Measurements from ENCODE around the gene GABPB1.

The GABPB1 gene

DNA sequence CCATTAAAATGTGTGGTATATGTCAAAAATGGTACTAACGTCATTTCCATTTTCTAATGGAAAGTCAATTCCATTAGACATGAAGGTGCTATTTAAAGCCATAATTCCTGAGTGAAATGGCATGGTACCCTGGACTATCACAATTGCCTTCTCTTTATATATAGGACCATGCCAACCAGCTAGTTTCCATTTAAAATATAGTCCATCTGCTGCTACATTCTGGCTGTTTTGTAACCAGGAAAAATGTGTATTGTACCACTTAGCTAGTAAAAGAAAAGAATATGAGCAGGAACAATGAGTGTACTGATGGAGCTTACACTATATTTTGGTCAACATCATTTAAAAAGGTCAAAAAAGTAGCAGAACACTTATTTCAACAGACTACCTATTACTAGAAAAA lies 59.0 kb downstream of the GABPB1 start:
- DNase-seq (ENCODE audit: low read depth), result no peak
- no peak overlapping the region for H3K4me3 ChIP-seq (ENCODE audit: low read depth, low read length)

DNA sequence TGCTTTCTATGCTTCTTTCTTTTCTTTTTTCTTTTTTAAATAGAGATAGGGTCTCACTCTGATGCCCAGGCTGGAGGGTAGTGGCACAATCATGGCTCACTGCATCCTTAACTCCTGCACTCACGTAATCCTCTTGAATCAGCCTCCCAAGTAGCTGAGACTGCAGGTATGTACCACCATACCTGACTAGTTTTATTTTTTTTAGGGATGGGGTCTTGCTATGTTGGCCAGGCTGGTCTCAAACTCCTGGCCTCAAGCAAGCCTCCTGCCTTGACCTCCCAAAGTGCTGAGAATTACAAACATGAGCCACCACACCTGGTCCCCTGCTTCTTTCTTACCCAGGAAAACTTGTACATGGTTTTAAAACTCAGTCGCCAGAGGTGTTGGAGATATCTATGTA lies 65.2 kb downstream of the GABPB1 start:
- no peak for DNase-seq (ENCODE audit: low read depth)

DNA sequence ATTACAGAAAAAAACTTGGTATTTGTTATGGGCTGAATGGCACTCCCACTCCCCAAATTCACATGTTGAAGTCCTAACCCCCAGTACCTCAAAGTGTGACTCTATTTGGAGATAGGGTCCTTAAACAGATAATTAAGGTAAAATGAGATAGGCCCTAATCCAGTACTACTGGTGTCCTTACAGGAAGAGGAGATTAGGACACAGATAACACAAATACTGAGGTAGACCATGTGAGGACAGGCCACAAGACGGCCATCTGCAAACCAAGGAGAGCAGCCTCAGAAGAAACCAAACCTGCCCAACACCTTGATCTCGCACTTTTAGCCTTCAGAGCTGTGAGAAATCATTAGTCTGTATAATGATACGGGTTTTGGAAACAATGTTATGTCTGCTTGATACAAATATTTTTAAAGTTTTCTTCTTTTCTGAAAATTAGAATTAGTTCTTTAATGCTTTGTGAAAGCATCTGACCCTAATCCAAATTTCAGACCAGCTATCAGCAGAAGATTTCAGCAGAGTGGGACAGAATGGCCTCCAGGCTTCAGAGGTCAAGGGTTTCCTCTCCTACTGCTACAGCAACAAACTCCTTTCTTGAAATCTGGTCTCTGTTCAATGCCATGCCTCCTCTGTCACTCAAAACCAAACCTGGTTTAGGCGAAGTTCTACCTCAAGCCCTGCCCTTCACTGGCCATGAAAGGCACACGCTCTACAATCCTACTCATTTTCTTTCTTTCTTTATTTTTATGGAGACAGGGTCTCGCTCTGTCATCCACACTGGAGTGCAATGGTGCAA lies 67.5 kb downstream of the GABPB1 start:
- no peak for DNase-seq (ENCODE audit: low read depth)
- H3K4me3 ChIP-seq (ENCODE audit: low read depth, low read length), result no peak overlapping the region

More for the DNA sequence above, 65.2 kb downstream of the GABPB1 start:
- no peak overlapping the region for H3K4me3 ChIP-seq (ENCODE audit: low read depth, low read length)

DNA sequence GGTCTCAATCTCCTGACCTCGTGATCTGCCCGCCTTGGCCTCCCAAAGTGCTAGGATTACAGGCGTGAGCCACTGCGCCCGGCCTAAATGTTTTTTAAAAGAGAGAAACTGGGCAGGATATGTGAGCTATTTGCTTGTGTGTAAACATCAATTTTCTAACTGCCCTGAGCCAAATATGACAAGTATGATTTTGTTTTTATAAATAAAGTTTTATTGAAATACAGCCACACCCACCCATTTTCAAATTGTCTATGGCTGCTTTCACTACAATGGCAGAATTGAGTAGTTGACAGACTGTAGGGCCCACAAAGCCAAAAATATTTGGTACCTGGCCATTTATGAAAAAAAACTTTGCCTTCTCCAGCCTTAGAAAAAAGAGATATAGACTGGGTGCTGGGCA lies 73.6 kb downstream of the GABPB1 start:
- H3K4me3 ChIP-seq (ENCODE audit: low read depth, low read length), result no peak overlapping the region
- no peak for DNase-seq (ENCODE audit: low read depth)

DNA sequence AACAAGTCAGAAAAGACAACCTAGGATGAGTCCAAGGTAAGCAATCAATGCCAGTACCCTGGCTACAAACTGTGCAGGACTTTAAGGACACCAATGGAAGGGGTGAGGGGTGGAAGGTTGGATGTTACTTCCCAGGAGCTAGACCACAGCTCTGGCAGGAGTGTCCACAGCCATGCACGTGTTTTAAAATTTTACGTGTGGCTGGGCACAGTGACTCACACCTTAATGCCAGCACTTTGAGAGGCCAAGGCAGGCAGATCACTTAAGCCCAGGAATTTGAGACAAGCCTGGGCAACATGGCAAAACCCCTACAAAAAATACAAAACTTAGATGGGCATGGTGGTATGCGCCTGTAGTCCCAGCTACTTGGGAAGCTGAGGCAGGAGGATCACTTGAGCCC lies 74.7 kb downstream of the GABPB1 start:
- no peak for DNase-seq (ENCODE audit: low read depth)
- no peak overlapping the region for H3K4me3 ChIP-seq (ENCODE audit: low read depth, low read length)

DNA sequence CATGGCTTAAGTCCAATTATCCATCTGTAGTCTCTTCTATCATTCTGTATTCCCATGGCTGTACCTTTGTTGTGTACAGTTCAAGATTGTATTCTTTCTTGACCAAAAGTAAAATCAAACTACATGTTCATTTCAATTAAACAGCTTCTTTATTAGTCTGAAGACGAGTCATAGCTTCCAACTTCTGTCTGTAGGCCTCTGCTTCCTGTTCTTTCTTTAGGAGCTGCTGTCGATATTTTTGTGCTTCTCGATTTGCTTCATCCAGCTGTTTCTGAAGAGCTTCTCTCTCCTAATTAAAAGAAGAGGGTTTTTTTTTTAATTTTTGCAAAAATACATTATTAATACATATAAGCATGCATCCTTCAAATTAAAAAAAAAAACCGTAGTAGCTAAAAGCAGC lies 76.5 kb downstream of the GABPB1 start:
- H3K4me3 ChIP-seq (ENCODE audit: low read depth, low read length), result no peak overlapping the region
- no peak for DNase-seq (ENCODE audit: low read depth)

DNA sequence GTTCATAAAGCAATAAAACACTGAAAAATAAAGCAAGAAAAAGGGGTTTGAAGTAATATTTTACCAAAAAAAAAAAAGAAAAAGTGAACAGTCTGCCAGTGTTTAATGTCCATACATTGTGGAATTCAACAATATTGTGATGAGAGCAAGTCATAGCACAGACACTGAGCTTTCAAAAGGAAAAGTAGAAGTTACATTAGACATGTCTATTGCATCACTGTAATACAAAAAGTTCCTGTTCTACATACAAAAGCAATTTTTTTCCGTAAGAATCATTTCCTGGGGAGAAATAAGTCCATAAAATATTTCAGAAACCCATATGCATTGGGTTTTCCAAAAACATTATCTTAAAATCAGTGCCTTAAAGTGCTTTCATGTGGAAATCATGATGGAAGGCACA lies 77.6 kb downstream of the GABPB1 start:
- DNase-seq (ENCODE audit: low read depth), result no peak
- H3K4me3 ChIP-seq (ENCODE audit: low read depth, low read length), result no peak overlapping the region

DNA sequence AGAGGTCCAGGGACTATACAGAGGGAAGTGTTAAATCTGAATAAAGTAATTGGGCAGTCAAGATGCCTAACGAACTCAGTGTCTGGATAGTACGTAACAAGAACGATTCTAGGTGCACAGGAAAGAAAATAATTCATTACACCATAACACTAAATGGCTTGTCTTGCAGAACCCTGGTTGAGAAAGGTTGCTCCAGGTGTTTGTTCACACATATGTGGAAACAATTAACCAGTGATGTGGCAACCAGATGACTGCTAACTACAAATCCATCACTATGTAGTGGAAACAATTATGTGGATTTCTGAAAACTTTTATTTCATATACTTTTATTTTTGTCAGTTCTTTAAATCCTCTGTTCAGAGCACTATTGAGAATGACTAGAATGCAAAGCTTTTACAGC lies 79.1 kb downstream of the GABPB1 start:
- no peak for DNase-seq (ENCODE audit: low read depth)

DNA sequence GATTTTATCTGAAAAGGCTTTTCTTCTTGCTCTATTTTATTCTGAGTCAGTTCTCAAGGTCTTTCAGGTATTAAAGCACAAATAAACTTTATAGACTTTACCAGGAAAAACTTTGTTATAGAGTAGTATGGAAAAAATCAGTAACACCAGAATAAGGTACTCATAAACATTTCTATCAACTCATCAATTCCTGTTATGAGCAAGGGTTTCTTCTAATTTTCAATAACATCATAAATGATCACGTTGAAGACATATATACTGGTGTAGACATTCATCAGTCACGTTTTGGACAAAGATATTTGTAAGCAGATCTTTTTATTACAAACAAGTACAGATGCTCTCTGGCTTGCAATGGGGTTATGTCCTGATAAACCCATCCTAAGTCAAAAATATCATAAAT lies 79.9 kb downstream of the GABPB1 start:
- no peak for DNase-seq (ENCODE audit: low read depth)
- no peak overlapping the region for H3K4me3 ChIP-seq (ENCODE audit: low read depth, low read length)

More for the DNA sequence above, 79.1 kb downstream of the GABPB1 start:
- H3K4me3 ChIP-seq (ENCODE audit: low read depth, low read length), result no peak overlapping the region

DNA sequence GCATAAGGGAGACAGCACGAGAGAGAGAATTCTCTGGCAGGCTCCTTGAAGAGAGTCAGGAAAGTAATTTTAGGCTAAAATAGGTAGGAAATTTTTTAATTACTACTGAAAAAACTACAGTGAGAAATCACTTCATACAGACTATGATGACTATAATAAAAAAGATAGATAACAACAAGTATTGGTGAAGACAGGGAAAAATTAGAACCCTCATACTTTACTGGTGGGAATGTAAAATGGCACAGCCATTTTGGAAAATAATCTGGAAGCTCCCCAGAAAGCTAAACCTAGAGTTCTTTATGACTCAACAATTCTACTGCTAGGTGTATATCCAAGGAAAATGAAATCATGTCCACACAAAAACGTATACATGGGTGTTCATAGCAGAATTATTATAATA lies 87.4 kb downstream of the GABPB1 start:
- H3K4me3 ChIP-seq (ENCODE audit: low read depth, low read length), result no peak overlapping the region
- no peak for DNase-seq (ENCODE audit: low read depth)

DNA sequence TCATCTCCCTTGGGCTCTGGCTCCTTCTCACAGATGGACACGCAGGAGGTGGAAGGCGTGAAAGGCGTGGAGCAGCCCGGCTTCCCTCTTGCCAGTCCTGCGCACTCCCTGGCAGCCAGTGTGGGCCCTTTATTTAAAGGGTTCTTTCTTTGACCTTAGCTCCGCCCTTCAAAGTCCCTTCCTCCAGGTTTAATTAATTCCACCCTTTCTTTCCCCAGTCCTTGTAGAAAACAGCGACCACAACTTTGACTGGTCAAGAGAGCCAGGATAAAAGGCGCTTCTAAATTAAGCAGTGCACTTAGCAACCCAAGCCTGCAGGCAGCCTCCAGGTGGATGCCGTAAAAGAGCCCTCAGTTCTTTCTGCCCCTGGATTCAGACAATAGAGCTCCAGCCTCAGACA lies 89.4 kb downstream of the GABPB1 start, which contains the start of gene HDC:
TSS of gene HDC (minus strand) at position 107 of the 400 bp plus-strand sequence. CDS start at position 4, 103 bp downstream.
- H3K4me3 ChIP-seq (ENCODE audit: low read depth, low read length), result no peak within 1 kb of the TSS
- no peak for DNase-seq (ENCODE audit: low read depth)

DNA sequence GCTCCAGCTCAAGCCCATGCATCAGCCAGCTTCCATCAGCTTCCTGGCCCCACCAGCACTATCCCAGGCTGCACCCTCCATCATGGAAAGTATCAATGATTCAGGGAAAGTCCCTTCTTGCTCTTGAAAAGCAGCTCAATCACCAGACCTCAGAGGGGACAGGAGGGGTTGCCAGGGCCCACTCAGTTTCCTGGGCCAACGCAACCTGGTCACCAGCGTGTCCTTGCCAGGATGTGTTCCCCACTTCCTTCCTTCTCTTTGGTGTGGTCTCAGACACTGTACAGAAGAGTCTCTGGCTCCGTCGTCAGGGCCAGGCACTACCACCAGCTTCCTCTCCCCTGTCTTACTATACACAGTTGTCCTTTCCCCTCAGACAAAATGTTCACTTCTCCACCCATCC lies 92.5 kb downstream of the GABPB1 start:
- no peak overlapping the region for H3K4me3 ChIP-seq (ENCODE audit: low read depth, low read length)
- no peak for DNase-seq (ENCODE audit: low read depth)

DNA sequence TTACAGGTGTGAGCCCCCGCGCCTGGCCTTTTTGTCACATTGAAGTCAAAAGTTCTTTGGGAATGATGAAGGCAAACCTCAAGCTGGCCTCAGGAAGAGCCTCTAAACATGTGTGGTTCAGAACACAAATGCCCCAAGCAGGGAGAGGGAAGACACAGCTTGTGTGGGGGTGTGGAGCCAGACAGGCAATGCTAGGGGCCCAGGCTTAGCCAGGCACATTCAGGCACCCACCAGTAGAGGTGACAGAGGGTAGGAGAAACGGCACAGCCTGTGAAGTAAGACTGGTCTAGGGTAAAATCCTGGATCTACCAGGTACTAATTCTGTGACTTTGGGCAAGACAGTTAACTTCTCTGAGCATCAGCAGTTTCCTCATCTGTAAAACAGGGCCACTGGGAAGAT lies 93.0 kb downstream of the GABPB1 start:
- no peak for DNase-seq (ENCODE audit: low read depth)
- H3K4me3 ChIP-seq (ENCODE audit: low read depth, low read length), result no peak overlapping the region

DNA sequence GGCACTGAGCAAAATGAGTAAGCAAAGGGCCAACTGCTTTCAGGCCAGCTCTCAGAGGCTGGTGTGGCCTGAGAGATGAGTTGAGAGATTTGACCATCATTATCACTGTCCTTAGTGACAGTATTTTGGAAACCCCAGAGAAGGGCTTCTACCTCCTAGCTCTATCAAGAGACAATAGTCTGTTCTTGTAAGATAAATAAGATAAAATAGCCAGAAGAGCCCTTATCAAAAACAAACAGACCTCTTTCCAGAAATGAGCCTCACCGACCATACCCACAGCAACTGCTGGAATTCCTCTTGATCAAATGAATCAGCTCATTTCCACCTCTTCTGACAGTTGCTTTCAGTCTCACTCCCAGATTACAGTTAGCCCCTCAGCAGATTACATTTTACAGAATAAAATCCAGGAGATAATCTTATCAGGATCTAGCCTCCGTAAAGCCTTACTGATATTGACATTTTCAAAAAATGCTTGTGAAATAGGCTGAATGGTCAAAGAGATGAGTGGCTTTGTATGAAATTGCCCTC lies 94.0 kb downstream of the GABPB1 start:
- no peak overlapping the region for H3K4me3 ChIP-seq (ENCODE audit: low read depth, low read length)
- DNase-seq (ENCODE audit: low read depth), result no peak

DNA sequence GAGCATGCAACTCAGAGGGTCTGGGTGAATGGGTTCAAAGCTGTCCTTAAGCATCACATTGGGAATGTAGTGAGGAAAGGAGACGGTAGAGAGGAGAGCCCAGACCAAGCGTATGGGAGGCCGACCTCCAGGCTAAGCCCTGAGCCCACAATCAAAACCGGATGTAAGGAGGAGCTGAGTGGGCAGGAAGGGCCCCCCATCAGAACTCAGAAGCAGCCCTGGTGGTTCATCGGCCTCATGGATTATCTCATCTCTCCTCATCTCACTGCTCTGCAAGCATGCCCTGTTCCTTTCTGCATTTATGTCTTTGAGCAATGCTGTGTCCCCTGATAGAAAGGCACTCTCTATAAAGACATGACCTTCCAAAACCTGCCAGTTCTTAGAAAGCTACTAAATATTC lies 95.7 kb downstream of the GABPB1 start:
- no peak for DNase-seq (ENCODE audit: low read depth)
- no peak overlapping the region for H3K4me3 ChIP-seq (ENCODE audit: low read depth, low read length)

DNA sequence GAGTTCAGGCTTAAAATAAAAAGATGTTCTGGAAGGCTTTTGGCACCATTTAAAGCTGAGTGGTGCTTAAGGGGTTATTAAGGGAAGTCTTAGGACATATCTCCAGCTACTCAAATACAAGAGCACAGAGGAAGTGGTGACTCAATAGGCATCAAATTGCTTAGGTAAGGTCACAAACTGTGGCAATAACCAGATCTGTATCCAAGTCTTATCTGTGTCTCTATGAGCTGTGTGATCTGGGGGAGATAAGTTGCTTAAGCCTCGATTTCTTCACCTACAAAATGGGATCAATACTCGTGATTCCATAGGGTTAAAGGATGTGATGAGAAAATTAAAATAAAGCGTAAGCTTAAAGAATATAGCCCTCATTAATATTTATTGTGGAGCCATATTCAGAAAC lies 97.1 kb downstream of the GABPB1 start:
- no peak overlapping the region for H3K4me3 ChIP-seq (ENCODE audit: low read depth, low read length)
- peak; percentile 50 for DNase-seq (ENCODE audit: low read depth)

DNA sequence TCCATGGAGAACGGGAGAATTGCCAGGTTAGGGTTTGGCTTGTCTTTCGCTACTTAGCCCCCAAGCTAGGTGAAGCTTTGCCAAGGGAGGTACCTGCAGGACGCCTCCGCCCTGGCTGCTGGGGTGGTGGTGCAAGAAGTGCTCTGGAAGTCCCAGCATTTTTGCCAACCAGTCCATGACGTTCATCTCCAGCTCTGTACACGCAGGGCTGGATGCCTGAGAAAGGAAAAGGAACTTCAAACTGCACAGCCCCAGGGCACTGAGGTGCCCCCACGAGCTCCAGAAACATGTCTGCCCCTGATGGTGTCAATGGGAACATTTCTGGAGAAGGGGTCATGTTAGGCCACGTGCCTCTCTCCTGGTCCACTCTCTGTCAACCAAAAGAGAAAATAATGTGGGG lies 97.7 kb downstream of the GABPB1 start:
- no peak overlapping the region for H3K4me3 ChIP-seq (ENCODE audit: low read depth, low read length)
- DNase-seq (ENCODE audit: low read depth), result no peak

DNA sequence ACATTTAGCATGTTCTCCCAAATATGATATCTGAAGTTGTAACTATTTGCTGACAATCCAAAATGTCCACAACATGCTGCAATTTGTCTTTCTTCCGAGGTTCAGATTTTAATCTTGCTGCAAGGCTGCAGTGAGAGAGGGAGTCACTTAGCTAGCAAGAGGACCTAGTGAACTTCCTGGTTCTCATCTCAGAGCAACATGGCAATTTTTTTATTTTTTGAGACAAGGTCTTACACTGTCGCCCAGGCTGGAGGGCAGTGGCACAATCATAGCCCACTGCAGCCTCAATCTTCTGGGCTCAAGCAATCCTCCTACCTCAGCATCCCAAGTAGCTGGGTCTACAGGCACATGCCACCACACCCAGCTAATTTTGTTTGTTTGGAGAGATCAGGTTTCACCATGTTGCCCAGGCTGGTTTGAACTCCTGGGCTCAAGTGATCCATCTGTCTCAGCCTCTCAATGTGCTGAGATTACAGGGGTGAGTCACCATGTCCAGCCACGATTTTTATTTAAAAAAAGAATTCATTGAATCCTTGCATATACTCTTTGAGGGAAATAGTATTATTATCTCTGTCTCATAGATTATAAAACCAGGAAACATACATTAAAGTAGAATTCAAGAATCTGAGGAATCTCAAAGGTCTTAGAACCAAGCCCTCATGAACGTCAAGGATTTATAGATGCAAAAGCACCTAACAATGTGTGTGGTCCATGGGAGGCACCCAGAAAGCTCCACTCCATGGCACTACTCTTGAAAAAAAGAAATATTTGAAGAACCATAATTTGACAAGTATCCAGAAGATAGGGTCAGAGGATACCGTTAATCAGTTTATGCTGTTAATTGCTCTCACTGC lies 98.6 kb downstream of the GABPB1 start:
- H3K4me3 ChIP-seq (ENCODE audit: low read depth, low read length), result no peak overlapping the region
- DNase-seq (ENCODE audit: low read depth), result peak; percentile 25

DNA sequence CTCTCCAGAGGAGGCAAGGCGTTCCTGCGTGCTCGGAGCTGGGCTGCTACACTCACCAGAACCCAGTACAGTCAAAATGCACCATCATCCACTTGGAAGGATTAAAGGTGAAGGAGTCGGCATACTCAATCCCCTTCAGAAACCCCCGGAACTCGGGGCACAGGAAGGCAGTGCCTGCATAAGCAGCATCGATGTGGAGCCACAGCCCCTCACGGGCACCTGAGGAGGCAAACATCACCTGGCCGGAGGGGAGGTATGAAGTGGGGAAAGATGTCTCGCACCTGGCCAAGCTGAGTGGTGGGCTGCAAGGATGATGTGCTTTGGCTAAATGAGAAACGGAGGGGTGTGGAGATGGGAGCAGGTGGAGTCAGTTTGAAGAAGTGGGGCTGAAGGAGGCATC lies 102.4 kb downstream of the GABPB1 start:
- H3K4me3 ChIP-seq (ENCODE audit: low read depth, low read length), result no peak overlapping the region
- no peak for DNase-seq (ENCODE audit: low read depth)

DNA sequence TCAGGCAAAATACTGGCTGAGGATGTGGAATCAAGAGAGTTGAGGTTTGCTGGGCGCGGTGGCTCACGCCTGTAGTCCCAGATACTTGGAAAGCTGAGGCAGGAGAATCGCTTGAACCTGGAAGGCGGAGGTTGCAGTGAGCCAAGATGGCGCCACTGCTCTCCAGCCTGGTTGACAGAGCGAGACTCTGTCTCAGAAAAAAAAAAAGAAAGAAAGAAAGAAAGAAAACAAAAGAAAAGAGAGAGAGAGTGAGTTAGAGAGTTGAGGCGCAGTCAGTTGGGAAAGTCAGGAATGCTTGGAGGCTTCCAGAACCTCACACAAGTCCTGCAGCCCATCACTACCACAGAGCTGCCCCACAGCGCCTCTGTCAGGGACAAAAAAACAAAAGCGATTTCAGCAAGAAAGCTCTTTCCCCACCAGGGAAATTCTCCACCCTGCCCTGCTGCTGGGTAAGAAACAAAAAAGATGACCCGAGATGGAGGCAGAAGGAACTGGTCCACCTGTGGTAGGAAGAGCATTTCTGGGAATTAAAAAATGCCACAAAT lies 103.3 kb downstream of the GABPB1 start:
- H3K4me3 ChIP-seq (ENCODE audit: low read depth, low read length), result no peak overlapping the region
- DNase-seq (ENCODE audit: low read depth), result no peak
